ENCODE results near the gene JAKMIP2.

GRCh38 chr5:147693233-147693632, 89.3 kb downstream of the JAKMIP2 start:
- TF ChIP-seq CTCF (IDR thresholded peaks at IDR 0.05) (no peak), POLR2AphosphoS5 (IDR thresholded peaks at IDR 0.05) (no peak)
